Sigmoid colon (tissue), 7 donors: Measurements from ENCODE around the gene PDCD4. TPM values are rescaled to one million over a fixed set of nuclear protein-coding genes. Genes with fewer than 3 reads are reported as not detected.

Experiments
- DNase-seq: peaks from one replicate; pipeline ENCODE4 v3.0.0-alpha.2; 2019
- H3K27ac ChIP-seq, 4 donors: fragments of 200-600 bp; sonication (generic); one replicate each; pipeline ENCODE4 v1.5.1; 2016 to 2019; ENCODE audit warnings: mild to moderate bottlenecking in 1 of 4
- H3K27me3 ChIP-seq, 3 donors: fragments of 200-600 bp; sonication (generic); one replicate each; pipeline ENCODE4 v1.5.1; 2019; ENCODE audit warnings: mild to moderate bottlenecking in 1 of 3
- H3K36me3 ChIP-seq, 4 donors: fragments of 200-600 bp; sonication (generic); one replicate each; pipeline ENCODE4 v1.5.1; 2016 to 2019
- H3K4me1 ChIP-seq, 4 donors: fragments of 200-600 bp; sonication (generic); one replicate each; pipeline ENCODE4 v1.5.1; 2017 to 2019
- H3K4me3 ChIP-seq, 4 donors: fragments of 200-600 bp; sonication (generic); one replicate each; pipeline ENCODE4 v1.5.1; 2017 to 2019; ENCODE audit warnings: mild to moderate bottlenecking in 2 of 4, moderate library complexity in 1 of 4
- H3K9me3 ChIP-seq, 4 donors: fragments of 200-600 bp in 3 of 4; sonication (generic) in 3 of 4; one replicate each; pipeline versions ENCODE4 v1.5.1 to v1.6.1; 2013 to 2019
- CTCF ChIP-seq, 4 experiments: fragments of 450-650 bp in 3 of 4; fragments of 200-600 bp in 1 of 4; IDR thresholded peaks; one replicate each; pipeline ENCODE4 v1.5.1; 2016 to 2019; ENCODE audit warnings: antibody characterized with exemption in 4 of 4, mild to moderate bottlenecking in 3 of 4, moderate library complexity in 2 of 4
- EP300 ChIP-seq, 4 donors: sonication (generic); formaldehyde crosslinking; IDR thresholded peaks; one replicate each; pipeline ENCODE4 v1.6.1; 2017; ENCODE audit warnings: antibody characterized with exemption in 4 of 4
- POLR2A ChIP-seq, 2 donors: fragments of 450-650 bp; IDR thresholded peaks; one replicate each; pipeline ENCODE4 v1.6.1; 2016; ENCODE audit warnings: antibody characterized with exemption in 2 of 2, mild to moderate bottlenecking in 2 of 2, moderate library complexity in 2 of 2
- POLR2AphosphoS5 ChIP-seq, 4 donors: sonication (generic); formaldehyde crosslinking; IDR thresholded peaks; one replicate each; pipeline ENCODE4 v1.6.1; 2017; ENCODE audit warnings: antibody characterized with exemption in 4 of 4
- WGBS, 2 donors: extraction: QIAGEN DNeasy Blood & Tissue Kit; methylation state at CpG; one replicate each; pipeline ENCODE4 v1.1.7; 2013; 5-methylcytosine and 5-hydroxymethylcytosine counted together
- intact Hi-C: fragments of 100-400 bp; cut with DNase I; formaldehyde crosslinking; loops from one replicate; pipeline ENCODE4 v1.15.1; 2023
- polyA plus RNA-seq, 3 donors: library from polyadenylated mRNA; stranded (reverse); fragments of 200-250 nt; gene quantifications; one replicate each; pipeline ENCODE4 v1.2.3, GENCODE V29; 2013
- total RNA-seq, 4 donors: library from RNA; depleted of rRNA; stranded (reverse); fragments of >200 nt; gene quantifications; one replicate each; pipeline ENCODE4 v1.1.0, GENCODE V29; 2016
- donor health status: healthy with polysubstance abuse.
- donor health status: Bipolar disorder and iron deficiency.
- donor health status: healthy.

The PDCD4 gene
- total and polyA plus RNA-seq, 7 donors, result 64.3 to 327 (median 140) TPM

GRCh38 chr10:110835841-110836240, 35.9 kb upstream of the PDCD4 start:
- Histone ChIP-seq H3K27ac (peak overlapping the region; percentile 67 to 95 (median 82)), H3K36me3 (no peaks in the 10 kb centered on the region), H3K4me3 (no peak overlapping the region), H3K9me3 (no peaks in the 10 kb centered on the region), H3K4me1 (peaks cover 2 to 61% (median 57%) of the 10 kb centered on the region in 4 donors), H3K27me3 (no peaks in the 10 kb centered on the region)
- 76 to 86% methylated on average over 7 of the region's 7 CpGs for WGBS, 2 donors
- peak; percentile 59 for DNase-seq
- TF ChIP-seq EP300 (IDR thresholded peaks at IDR 0.05) (no peak), CTCF (IDR thresholded peaks at IDR 0.05) (no peak), POLR2AphosphoS5 (IDR thresholded peaks at IDR 0.05) (no peak), POLR2A (IDR thresholded peaks at IDR 0.05) (no peak)
- intact Hi-C loops, result no loop called here

- peaks cover 2 to 61% (median 57%) of the 10 kb centered on the region in 4 donors for H3K4me1 ChIP-seq
- 93 to 95% methylated on average over 3 of the region's 3 CpGs for WGBS, 2 donors
- no peak overlapping the region for H3K4me3 ChIP-seq
- no peaks in the 10 kb centered on the region for H3K9me3 ChIP-seq
- H3K36me3 ChIP-seq, result no peaks in the 10 kb centered on the region
- H3K27ac ChIP-seq, result peak overlapping the region; percentile 68 to 95 (median 82)
- TF ChIP-seq CTCF (IDR thresholded peaks at IDR 0.05) (no peak), EP300 (IDR thresholded peaks at IDR 0.05) (no peak), POLR2AphosphoS5 (IDR thresholded peaks at IDR 0.05) (no peak), POLR2A (IDR thresholded peaks at IDR 0.05) (no peak)
- intact Hi-C loops, result no loop called here
- H3K27me3 ChIP-seq, result no peaks in the 10 kb centered on the region
- peak; percentile 22 for DNase-seq
These were observed 35.0 kb upstream of the PDCD4 start for GRCh38 chr10:110836706-110837105.

- intact Hi-C loops, result loop anchor here (2.0 kb wide), 1 partner anchor 31 kb away; no protein-coding TSS in a partner anchor
- H3K27me3 ChIP-seq, result no peaks in the 10 kb centered on the region
- no peak for TF ChIP-seq CTCF (IDR thresholded peaks at IDR 0.05)
- TF ChIP-seq POLR2A (IDR thresholded peaks at IDR 0.05), result no peak
- peak; percentile 63 to 87 (median 80) for TF ChIP-seq POLR2AphosphoS5 (IDR thresholded peaks at IDR 0.05)
- peak; percentile 79 to 98 (median 92) for TF ChIP-seq EP300 (IDR thresholded peaks at IDR 0.05)
- peak overlapping the region in 1 of 4 donors; percentile 5 for H3K4me3 ChIP-seq
- peak overlapping the region; percentile 68 to 95 (median 82) for H3K27ac ChIP-seq
- 57 to 79% methylated on average over 2 of the region's 2 CpGs for WGBS, 2 donors
- H3K9me3 ChIP-seq, result no peaks in the 10 kb centered on the region
- H3K4me1 ChIP-seq, result peaks cover 2 to 61% (median 57%) of the 10 kb centered on the region in 4 donors
- DNase-seq, result peak; percentile 82
- no peaks in the 10 kb centered on the region for H3K36me3 ChIP-seq
These were observed 34.1 kb upstream of the PDCD4 start for GRCh38 chr10:110837418-110838171.

- Histone ChIP-seq H3K4me3 (no peak overlapping the region), H3K27ac (peak overlapping the region in 1 of 4 donors; percentile 5), H3K9me3 (no peaks in the 10 kb centered on the region), H3K36me3 (no peaks in the 10 kb centered on the region), H3K4me1 (peaks cover 0 to 41% (median 37%) of the 10 kb centered on the region in 4 donors), H3K27me3 (no peaks in the 10 kb centered on the region)
- whole genome bisulfite sequencing, 2 donors, result 16 to 73% methylated on average over 5 of the region's 5 CpGs
- intact Hi-C loops, result no loop called here
- TF ChIP-seq CTCF (IDR thresholded peaks at IDR 0.05) (no peak), POLR2AphosphoS5 (IDR thresholded peaks at IDR 0.05) (no peak)
- DNase-seq, result peak; percentile 40
These were observed 31.4 kb upstream of the PDCD4 start for GRCh38 chr10:110840225-110840922.
